GM19324 (cell line): ENCODE results near the gene PLPP4.

Experiments used
- ATAC-seq: cut with Tn5 transposase; IDR thresholded peaks from one replicate; pipeline ENCODE4 v1.9.1; 2021; ENCODE audit warnings: mild to moderate bottlenecking, moderate library complexity; ENCODE audit not compliant: unreplicated experiment, low FRiP score

The PLPP4 gene

GRCh38 chr10:120455606-120456005 lies 1.4 kb upstream of the PLPP4 start:
- ATAC-seq: no peak

- ATAC-seq: no peak
Measured at GRCh38 chr10:120456143-120456625, 843 bp upstream of the PLPP4 start.

GRCh38 chr10:120457431-120458172 lies 575 bp downstream of the PLPP4 start:
- ATAC-seq: no peak

- ATAC-seq: no peak
Measured at GRCh38 chr10:120458432-120458831, 1.4 kb downstream of the PLPP4 start.

GRCh38 chr10:120459185-120459584 lies 2.2 kb downstream of the PLPP4 start:
- ATAC-seq: no peak

- ATAC-seq: no peak
Measured at GRCh38 chr10:120460186-120460585, 3.2 kb downstream of the PLPP4 start.

GRCh38 chr10:120460776-120461175 lies 3.7 kb downstream of the PLPP4 start:
- ATAC-seq: no peak

- no peak for ATAC-seq
Measured at GRCh38 chr10:120462018-120462682, 5.1 kb downstream of the PLPP4 start.

- no peak for ATAC-seq
Measured at GRCh38 chr10:120465138-120465537, 8.1 kb downstream of the PLPP4 start.

- no peak for ATAC-seq
Measured at GRCh38 chr10:120466006-120466405, 9.0 kb downstream of the PLPP4 start.

GRCh38 chr10:120473593-120473992 lies 16.6 kb downstream of the PLPP4 start:
- peak; percentile 51 for ATAC-seq

GRCh38 chr10:120474956-120475355 lies 17.9 kb downstream of the PLPP4 start:
- no peak for ATAC-seq

- ATAC-seq: no peak
Measured at GRCh38 chr10:120475844-120476791, 19.1 kb downstream of the PLPP4 start.

GRCh38 chr10:120477021-120477742 lies 20.2 kb downstream of the PLPP4 start:
- ATAC-seq: no peak

GRCh38 chr10:120477743-120478141 lies 20.7 kb downstream of the PLPP4 start:
- ATAC-seq: no peak

- ATAC-seq: no peak
Measured at GRCh38 chr10:120478386-120478785, 21.4 kb downstream of the PLPP4 start.

GRCh38 chr10:120479506-120479905 lies 22.5 kb downstream of the PLPP4 start:
- no peak for ATAC-seq

GRCh38 chr10:120480065-120480600 lies 23.1 kb downstream of the PLPP4 start:
- peak; percentile 54 for ATAC-seq

GRCh38 chr10:120480848-120481247 lies 23.8 kb downstream of the PLPP4 start:
- no peak for ATAC-seq

GRCh38 chr10:120483006-120483405 lies 26.0 kb downstream of the PLPP4 start:
- ATAC-seq: no peak
